ENCODE measurements around the gene PIGK.
A peak's percentile ranks its signal among the peaks of the same experiment; 100 is the strongest.

Gene PIGK

GRCh38 chr1:77219166-77219887 lies at the start of gene PIGK:
Gene PIGK (minus strand): TSS chr1:77219430. CDS start chr1:77219402, 28 bp downstream.
- peak within 1 kb of the TSS; percentile 90 for H3K4me3 ChIP-seq (ENCODE audit: low read depth, low read length)
- ChIA-PET CTCF (interaction anchor here (0.9 kb wide), 1 partner anchor 310 kb away, joined by 3 read pairs; no protein-coding TSS in a partner anchor), POLR2A (interaction anchor here (0.6 to 1.1 kb wide), 2 partner anchors 331 to 464 kb away, joined by 3 read pairs; partner anchors contain the start of gene ZZZ3)
- DNase-seq (ENCODE audit: low read depth, low spot score), result peak; percentile 24
- TF ChIP-seq, protein P1, sequence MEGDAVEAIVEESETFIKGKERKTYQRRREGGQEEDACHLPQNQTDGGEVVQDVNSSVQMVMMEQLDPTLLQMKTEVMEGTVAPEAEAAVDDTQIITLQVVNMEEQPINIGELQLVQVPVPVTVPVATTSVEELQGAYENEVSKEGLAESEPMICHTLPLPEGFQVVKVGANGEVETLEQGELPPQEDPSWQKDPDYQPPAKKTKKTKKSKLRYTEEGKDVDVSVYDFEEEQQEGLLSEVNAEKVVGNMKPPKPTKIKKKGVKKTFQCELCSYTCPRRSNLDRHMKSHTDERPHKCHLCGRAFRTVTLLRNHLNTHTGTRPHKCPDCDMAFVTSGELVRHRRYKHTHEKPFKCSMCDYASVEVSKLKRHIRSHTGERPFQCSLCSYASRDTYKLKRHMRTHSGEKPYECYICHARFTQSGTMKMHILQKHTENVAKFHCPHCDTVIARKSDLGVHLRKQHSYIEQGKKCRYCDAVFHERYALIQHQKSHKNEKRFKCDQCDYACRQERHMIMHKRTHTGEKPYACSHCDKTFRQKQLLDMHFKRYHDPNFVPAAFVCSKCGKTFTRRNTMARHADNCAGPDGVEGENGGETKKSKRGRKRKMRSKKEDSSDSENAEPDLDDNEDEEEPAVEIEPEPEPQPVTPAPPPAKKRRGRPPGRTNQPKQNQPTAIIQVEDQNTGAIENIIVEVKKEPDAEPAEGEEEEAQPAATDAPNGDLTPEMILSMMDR (IDR thresholded peaks at IDR 0.05; ENCODE audit: insufficient read depth, low read length, missing control alignments), result no peak

DNA sequence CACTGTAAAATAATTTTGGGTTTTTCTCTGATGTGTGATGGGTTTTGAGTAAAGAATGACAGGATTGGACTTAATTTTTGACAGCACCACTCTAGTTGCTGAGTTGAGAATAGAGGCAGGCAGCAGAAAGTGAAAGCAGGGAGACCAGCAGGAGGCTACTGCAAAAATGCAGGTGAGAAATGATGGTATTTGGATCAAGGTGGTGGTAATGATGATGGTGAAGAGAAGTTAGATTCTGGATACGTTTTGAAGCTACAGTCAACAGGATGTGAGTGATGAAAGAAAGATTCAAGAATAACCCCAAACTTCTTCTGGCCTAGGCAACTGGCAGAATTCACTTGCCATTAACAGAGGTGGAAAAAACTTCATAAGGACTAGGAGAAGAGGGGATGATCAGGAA lies 47.8 kb upstream of the PIGK start:
- DNase-seq (ENCODE audit: low read depth, low spot score), result no peak
- ChIA-PET CTCF (no interaction called here), POLR2A (no interaction called here)
- no peak overlapping the region for H3K4me3 ChIP-seq (ENCODE audit: low read depth, low read length)
- TF ChIP-seq, protein P1 (IDR thresholded peaks at IDR 0.05; ENCODE audit: insufficient read depth, low read length, missing control alignments), result no peak

- TF ChIP-seq, protein P1 (IDR thresholded peaks at IDR 0.05; ENCODE audit: insufficient read depth, low read length, missing control alignments), result no peak
- CTCF ChIA-PET, result no interaction called here
These were observed 46.0 kb upstream of the PIGK start for GRCh38 chr1:77265180-77265579.

DNA sequence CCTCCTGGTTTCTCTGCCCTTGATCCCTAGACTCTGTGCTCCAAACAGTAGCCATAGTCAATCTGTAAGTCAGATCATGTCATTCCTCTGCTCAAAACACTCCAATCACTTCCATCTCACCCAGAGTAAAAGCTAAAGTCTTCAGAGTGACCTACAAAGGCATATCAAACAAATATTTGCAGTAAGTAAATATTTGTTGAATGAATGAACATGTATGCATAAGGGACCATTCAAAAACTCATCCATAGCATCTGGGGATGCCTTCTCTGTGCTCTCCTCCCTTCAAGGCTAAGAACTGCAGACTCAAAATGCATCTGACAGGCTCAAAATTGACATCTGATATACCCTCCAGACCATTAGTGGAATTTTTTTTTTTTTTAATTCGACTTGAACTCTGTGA lies 44.5 kb upstream of the PIGK start:
- no peak for DNase-seq (ENCODE audit: low read depth, low spot score)
- TF ChIP-seq, protein P1 (IDR thresholded peaks at IDR 0.05; ENCODE audit: insufficient read depth, low read length, missing control alignments), result no peak
- CTCF ChIA-PET, result no interaction called here
- POLR2A ChIA-PET, result no interaction called here
- no peak overlapping the region for H3K4me3 ChIP-seq (ENCODE audit: low read depth, low read length)

More at GRCh38 chr1:77265180-77265579, 46.0 kb upstream of the PIGK start:
- H3K4me3 ChIP-seq (ENCODE audit: low read depth, low read length), result no peak overlapping the region
- POLR2A ChIA-PET, result no interaction called here
- no peak for DNase-seq (ENCODE audit: low read depth, low spot score)

DNA sequence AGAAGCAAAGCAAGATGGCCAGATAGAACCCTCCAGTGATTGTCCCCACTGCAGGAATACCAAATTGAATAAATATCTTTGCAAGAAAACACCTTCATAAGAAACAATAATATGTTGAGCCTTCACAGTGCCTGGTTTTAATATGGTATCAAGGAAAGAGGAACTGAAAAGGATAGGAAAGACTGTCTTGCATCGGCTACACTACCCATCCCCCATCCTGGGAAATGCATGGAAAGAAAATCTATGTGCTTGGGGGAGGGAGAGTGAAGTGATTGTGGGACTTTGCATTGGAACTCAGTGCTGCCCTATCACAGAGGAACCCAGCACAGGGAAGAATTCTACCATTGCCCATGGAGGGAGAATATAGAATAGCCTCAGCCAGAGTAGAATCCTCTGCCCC lies 34.0 kb upstream of the PIGK start:
- ChIA-PET POLR2A (no interaction called here), CTCF (interaction anchor here (1.2 kb wide), 1 partner anchor 8 kb away, joined by 3 read pairs; no protein-coding TSS in a partner anchor)
- TF ChIP-seq, protein P1 (IDR thresholded peaks at IDR 0.05; ENCODE audit: insufficient read depth, low read length, missing control alignments), result no peak
- no peak for DNase-seq (ENCODE audit: low read depth, low spot score)
- H3K4me3 ChIP-seq (ENCODE audit: low read depth, low read length), result no peak overlapping the region

- TF ChIP-seq, protein P1 (IDR thresholded peaks at IDR 0.05; ENCODE audit: insufficient read depth, low read length, missing control alignments), result no peak
- POLR2A ChIA-PET, result no interaction called here
- DNase-seq (ENCODE audit: low read depth, low spot score), result no peak
- H3K4me3 ChIP-seq (ENCODE audit: low read depth, low read length), result no peak overlapping the region
- CTCF ChIA-PET, result no interaction called here
These were observed 30.9 kb upstream of the PIGK start for GRCh38 chr1:77250126-77250525.
